GM12892 (cell line): ENCODE data around the gene ITGA3.
A peak's percentile ranks its signal among the peaks of the same experiment; 100 is the strongest.

Experiments used
- DNase-seq: peaks from one replicate; pipeline ENCODE4 v3.0.0; 2011; ENCODE audit not compliant: insufficient read length
- FAIRE-seq: peaks from 2 replicates; lab custom pipeline; 2011; peaks lifted over from hg19 to GRCh38; lab: Jason Lieb, UNC
- POLR2A ChIP-seq: IDR thresholded peaks from 2 replicates; pipeline ENCODE4 v1.6.1; 2011; ENCODE audit warnings: low read depth, low read length, control low read depth
- POLR2AphosphoS5 ChIP-seq: IDR thresholded peaks from 2 replicates; pipeline ENCODE4 v1.6.1; 2011; ENCODE audit warnings: low read depth, low read length, control low read depth
- TAF1 ChIP-seq: IDR thresholded peaks from 2 replicates; pipeline ENCODE4 v1.6.1; 2011; ENCODE audit warnings: low read depth, mild to moderate bottlenecking, control low read depth, low read length, borderline replicate concordance

The ITGA3 gene

DNA sequence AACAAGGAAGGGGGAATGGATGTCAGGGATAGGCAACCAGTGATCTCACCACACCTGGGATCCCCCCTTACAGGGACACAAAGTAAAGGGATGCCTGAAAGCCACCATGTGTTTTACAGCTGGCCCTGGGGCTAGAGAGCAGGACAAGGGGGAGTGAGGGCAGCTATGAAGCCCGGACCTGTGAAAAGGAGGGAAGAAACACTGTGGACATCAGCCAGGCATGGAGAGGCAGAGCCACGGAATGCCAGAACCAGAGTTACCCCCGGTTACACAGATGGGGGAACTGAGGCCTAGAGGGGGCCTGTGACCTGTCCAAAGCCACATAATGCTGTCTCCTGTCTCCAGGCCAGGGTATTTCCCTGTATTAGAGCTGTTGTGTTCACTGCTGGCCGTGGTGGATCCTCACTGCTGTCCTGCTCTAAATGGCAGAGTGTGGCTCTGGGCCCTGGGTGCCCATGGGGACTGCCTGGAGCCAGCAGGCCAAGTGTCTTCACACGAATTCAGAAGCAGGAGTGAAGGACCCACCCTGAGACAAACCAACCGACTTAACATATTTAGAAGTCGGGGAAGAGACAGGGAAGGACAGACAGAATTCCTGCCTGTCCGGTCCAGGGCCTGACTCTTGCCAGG is 29.7 kb upstream of the ITGA3 start:
- DNase-seq, result no peak
- no peak for FAIRE-seq
- TF ChIP-seq POLR2AphosphoS5 (no peak), TAF1 (no peak), POLR2A (no peak)

DNA sequence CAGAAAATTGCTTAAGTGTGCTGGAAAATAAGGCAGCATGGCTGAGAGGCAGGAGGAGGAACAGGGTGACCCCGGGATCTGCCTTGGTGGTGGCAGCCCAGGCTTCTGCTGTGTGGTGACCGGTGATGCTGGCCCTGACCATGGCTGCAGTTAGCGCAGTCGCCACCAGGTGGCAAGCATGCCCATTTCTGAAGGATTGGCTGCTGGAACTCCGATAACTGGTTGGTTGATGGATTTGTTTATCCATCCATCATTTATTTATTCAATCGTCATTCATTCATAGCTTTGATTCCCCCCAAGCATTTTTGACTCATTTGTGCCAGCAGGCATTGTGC is 29.1 kb upstream of the ITGA3 start:
- peak; percentile 97 for FAIRE-seq
- DNase-seq, result peak; percentile 66
- TF ChIP-seq POLR2AphosphoS5 (no peak), TAF1 (no peak), POLR2A (no peak)

DNA sequence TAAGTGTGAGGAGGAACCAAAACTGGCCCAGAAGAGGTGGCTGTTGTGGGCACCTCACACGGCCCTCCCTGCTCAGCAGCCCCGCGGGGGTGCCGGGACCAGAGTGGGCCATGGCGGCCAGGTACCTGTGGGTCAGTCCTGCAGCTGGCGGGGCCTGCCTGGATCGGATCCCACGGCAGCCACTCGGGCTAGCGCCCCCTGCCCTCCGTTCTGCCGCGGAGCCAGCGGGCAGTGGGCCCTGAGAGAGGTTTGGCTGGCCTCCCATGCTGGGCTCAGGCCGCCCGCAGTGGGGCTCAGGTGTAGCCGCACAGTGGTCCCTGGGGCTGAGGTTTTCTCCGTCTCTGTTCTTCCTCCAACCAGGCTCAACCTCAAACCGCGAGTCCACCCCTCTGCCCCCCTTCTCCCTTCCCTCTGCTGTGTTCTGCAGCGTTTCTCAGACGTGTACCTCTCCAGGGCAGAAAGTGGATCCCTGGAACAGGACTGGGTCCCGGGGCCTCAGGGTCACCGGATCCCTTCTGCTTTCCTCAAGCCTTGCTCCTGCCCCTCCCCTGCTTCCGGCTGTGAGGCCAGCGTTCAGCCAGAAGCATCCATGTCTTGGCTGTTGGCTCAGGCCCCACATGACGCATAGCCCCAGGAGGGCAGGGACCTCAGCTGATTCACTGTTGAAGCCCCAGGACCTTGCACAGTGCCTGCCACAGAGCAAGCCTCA is 28.6 kb upstream of the ITGA3 start:
- FAIRE-seq (no peak), DNase-seq (no peak)
- no peak for TF ChIP-seq POLR2A
- no peak for TF ChIP-seq TAF1
- TF ChIP-seq POLR2AphosphoS5, result no peak

DNA sequence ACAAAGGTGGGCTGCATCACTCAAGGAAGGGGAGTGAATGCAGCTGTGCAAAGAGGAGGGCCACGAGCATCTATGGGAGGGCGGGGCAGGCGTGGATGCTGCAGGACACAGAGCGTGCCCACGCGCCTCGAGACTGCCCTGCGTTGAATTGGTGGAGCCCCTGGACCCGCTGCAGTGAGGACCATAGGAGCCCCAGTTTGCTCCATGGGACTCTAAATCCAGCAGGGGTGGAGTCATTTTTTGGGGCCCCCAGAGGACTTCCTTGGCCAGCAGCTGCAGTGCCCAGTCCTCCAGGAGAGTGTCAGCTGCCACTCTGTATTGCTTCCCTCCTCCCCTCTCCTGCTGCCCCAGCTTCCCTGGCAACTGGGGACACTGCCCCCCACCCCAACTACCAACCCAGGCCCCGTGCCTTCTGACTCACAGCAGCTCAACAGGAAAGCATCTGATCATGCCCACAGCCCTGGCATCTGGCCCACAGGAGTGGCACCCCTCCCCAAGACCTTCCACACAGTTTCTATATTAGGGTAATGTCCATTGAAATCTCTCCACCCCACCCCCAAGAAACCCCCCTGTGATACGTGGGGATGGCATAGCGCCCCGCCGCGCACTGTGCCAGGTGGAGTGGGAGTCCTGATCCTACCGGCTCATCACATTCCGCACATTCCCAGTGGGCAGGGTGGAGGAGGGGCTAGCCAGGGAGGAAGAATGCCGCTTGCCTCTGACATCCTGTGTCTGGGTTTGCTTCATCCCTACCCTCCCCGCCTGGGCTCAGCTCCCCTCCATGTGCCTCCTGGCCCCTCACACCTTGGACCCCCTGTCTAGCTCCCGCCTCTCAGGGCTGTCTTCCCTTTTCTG is 27.8 kb upstream of the ITGA3 start:
- FAIRE-seq (no peak), DNase-seq (no peak)
- TF ChIP-seq POLR2A (no peak), TAF1 (no peak), POLR2AphosphoS5 (no peak)

DNA sequence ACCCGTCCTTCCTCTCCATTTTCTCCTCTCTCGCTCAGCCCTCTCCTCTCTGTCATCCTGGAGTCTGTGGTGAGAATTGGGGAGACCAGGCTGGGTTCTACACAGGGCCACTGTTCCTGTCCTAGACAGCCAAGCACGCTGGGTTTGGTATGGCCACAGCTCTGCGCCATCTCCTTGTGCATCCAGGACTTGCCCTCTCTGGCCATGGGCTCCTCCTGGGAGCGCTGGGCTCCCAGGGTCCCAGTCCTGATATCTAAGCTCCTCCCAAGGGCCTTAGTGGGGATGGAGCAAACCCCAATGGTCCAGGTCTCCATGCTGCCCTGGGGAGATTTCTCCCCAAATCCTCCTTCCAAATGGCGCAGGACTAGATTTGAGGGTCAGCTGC is 27.2 kb upstream of the ITGA3 start:
- no peak for FAIRE-seq
- TF ChIP-seq POLR2AphosphoS5 (no peak), TAF1 (no peak), POLR2A (no peak)
- DNase-seq, result no peak

DNA sequence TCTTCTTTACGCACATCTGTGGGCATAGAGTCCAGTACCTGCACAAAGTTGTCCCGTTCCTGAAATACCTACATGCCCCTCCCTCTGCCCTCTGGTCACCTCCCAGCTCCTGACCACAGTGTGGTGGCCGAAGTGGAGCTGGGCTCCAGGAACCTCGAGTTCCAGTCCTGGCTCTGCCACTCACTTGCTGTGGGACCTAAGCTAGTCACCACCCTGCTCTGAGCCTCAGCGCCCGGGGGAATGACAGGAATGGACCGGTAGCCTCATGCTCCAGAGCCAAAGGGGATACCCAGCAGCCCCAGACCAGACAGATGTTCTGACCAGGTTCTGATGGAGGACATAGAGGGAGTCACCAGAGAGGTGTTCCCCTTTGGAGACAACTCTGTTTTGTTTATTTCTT is 26.7 kb upstream of the ITGA3 start:
- no peak for FAIRE-seq
- DNase-seq, result no peak
- TF ChIP-seq POLR2AphosphoS5 (no peak), POLR2A (no peak), TAF1 (no peak)

DNA sequence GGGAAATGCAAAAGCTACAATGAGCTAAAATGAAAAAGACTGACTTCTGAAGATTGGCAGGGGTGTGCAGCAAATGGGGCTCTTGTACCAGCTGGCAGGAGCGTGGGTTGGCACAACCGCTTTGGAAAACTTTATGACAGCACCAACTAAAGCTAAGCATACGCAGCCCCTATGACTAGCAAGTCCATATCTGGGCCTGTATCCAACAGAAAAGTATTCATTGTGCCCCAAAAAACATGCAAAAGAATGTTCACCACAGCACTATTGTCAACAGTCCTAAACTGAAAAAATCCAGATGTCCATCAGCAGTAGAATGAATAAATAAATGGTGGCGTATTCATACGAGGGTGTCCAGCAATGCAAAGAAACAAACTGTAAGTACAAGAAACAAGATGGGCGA is 22.6 kb upstream of the ITGA3 start:
- no peak for DNase-seq
- FAIRE-seq, result no peak
- no peak for TF ChIP-seq TAF1
- no peak for TF ChIP-seq POLR2A
- TF ChIP-seq POLR2AphosphoS5, result no peak

DNA sequence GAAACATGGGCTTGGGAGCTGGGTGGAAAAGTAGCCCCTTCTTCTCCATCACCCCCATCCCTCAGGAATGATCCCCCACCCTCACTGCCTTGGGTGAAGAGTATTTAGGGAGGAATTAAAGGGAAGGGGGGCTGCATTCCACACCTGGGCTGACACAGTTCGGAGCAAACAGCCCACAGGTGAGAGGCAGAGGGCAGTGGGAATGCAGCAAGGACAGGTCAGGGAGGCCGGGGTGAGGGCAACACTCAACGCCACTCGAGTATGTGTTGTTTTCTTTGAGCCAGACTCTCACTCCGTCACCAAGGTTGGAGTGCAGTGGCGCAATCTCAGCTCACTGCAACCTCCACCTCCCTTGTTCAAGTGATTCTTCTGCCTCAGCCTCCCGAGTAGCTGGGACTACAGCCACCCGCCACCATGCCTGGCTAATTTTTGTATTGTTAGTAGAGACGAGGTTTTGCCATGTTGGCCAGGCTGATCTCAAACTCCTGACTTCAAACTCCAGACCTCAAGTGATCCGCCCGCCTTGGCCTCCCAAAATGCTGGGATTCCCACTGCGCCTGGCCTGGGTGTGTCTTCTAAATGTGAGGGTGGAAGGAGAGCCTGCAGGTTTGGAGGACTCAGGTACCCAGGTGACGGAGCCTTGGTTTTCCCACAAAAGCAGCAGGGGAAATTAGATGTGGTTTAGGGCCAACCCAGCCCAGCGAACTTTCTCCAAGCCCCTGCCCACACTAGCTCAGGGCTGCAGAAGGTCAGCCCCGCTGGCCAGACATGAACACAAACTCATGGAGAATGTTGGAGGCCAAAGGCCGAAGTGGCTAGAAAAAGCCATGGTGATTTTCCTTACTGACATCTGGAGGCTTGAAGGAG is 21.2 kb upstream of the ITGA3 start:
- no peak for DNase-seq
- no peak for FAIRE-seq
- no peak for TF ChIP-seq POLR2A

DNA sequence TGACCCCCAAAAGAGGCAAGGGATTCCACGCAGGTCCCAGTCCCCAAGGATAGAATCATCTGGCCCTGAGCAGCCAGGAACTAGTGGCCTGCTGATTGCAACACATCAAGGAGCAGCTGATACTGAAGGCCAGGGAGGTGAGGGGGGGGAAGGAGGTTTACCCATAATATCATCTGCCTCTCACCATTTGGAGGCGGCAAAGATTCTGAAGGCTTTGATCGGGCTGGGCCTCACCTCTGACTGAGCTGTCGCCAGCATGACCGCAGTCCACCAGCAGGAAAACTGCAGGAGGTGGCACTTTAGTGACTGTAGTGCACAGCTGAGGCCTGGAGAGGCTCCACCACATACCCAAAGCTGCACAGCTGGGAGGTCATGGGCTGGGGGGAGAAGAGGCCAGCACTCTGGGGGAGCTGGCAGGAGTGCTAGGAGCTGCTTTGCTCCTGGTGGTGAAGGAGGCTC is 20.5 kb upstream of the ITGA3 start:
- TF ChIP-seq POLR2AphosphoS5, result no peak
- no peak for TF ChIP-seq TAF1
- TF ChIP-seq POLR2A, result no peak
- DNase-seq (no peak), FAIRE-seq (no peak)

DNA sequence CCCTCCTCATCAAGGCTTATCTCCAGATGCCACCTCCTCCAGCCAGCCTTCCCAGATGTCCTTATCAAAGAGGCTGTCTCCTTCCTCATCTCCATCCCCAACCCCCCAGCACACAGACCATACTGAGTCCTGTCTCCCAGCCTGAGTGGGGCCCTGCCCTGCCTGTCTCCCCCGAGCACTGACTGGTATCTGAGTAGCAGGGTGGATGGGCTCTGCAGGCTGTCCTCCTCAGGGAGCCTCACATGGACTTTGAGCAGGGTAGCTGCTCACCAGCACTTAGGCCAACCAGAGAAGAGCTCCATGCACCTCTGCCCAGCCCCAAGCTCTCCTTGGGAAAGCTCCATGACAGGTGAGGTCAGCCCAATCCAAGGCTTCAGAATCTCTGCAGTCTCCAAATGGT is 20.0 kb upstream of the ITGA3 start:
- FAIRE-seq, result no peak

More for the DNA sequence above, 20.0 kb upstream of the ITGA3 start:
- no peak for DNase-seq
- TF ChIP-seq TAF1 (no peak), POLR2AphosphoS5 (no peak), POLR2A (no peak)
